ENCODE results near the gene NRG3.

The NRG3 gene

DNA sequence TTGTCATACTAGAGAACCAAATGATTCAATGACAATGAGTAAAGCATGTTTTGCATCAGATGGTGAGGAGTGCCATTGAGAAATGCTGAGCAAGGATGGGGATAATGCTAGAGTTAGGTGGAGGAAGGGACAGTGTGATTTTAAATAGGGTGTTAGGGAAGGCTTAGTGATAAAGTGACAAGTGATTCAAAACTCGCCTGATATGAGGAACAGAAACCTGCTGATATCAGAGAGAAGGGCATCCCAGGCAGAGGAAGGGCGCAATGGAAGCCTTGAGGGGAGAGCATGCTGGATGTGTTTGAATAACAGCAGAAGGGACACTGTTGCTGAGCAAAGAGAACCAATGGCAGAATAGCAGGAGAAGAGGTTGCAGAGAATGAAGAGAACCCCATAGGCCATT, 196.2 kb downstream of the NRG3 start:
- H3K27ac ChIP-seq (ENCODE audit: low read depth in 2 of 2, low read length in 2 of 2): no peak overlapping the region
- H3K4me3 ChIP-seq (ENCODE audit: low read length in 2 of 2): no peak overlapping the region
- H3K36me3 ChIP-seq (ENCODE audit: control insufficient read depth in 2 of 2, insufficient read depth in 2 of 2, low read length in 2 of 2): no peaks in the 10 kb centered on the region
- no peaks in the 10 kb centered on the region for H3K4me1 ChIP-seq (ENCODE audit: control insufficient read depth in 2 of 2, insufficient read depth in 2 of 2, low read length in 2 of 2)
- no peaks in the 10 kb centered on the region for H3K27me3 ChIP-seq (ENCODE audit: control insufficient read depth in 2 of 2, insufficient read depth in 2 of 2, low read length in 2 of 2)
- H3K9me3 ChIP-seq (ENCODE audit: control insufficient read depth in 2 of 2, low read length in 2 of 2): peaks cover 0 to 4% of the 10 kb centered on the region in 2 donors
- no peak overlapping the region for H3K9ac ChIP-seq (ENCODE audit: low read depth in 1 of 2, low read length in 2 of 2)

GRCh38 chr10:82072124-82072523, 197.1 kb downstream of the NRG3 start:
- Histone ChIP-seq H3K9me3 (ENCODE audit: control insufficient read depth in 2 of 2, low read length in 2 of 2) (peaks cover 0 to 4% of the 10 kb centered on the region in 2 donors), H3K36me3 (ENCODE audit: control insufficient read depth in 2 of 2, insufficient read depth in 2 of 2, low read length in 2 of 2) (no peaks in the 10 kb centered on the region), H3K27me3 (ENCODE audit: control insufficient read depth in 2 of 2, insufficient read depth in 2 of 2, low read length in 2 of 2) (no peaks in the 10 kb centered on the region)

GRCh38 chr10:82075605-82076004, 200.6 kb downstream of the NRG3 start:
- no peak overlapping the region for H3K9ac ChIP-seq (ENCODE audit: low read depth in 1 of 2, low read length in 2 of 2)
- no peaks in the 10 kb centered on the region for H3K4me1 ChIP-seq (ENCODE audit: control insufficient read depth in 2 of 2, insufficient read depth in 2 of 2, low read length in 2 of 2)
- H3K27me3 ChIP-seq (ENCODE audit: control insufficient read depth in 2 of 2, insufficient read depth in 2 of 2, low read length in 2 of 2): no peaks in the 10 kb centered on the region
- H3K36me3 ChIP-seq (ENCODE audit: control insufficient read depth in 2 of 2, insufficient read depth in 2 of 2, low read length in 2 of 2): no peaks in the 10 kb centered on the region
- no peak overlapping the region for H3K4me3 ChIP-seq (ENCODE audit: low read length in 2 of 2)
- no peaks in the 10 kb centered on the region for H3K9me3 ChIP-seq (ENCODE audit: control insufficient read depth in 2 of 2, low read length in 2 of 2)
- H3K27ac ChIP-seq (ENCODE audit: low read depth in 2 of 2, low read length in 2 of 2): no peak overlapping the region

More at GRCh38 chr10:82072124-82072523, 197.1 kb downstream of the NRG3 start:
- no peaks in the 10 kb centered on the region for H3K4me1 ChIP-seq (ENCODE audit: control insufficient read depth in 2 of 2, insufficient read depth in 2 of 2, low read length in 2 of 2)
- no peak overlapping the region for H3K4me3 ChIP-seq (ENCODE audit: low read length in 2 of 2)
- no peak overlapping the region for H3K27ac ChIP-seq (ENCODE audit: low read depth in 2 of 2, low read length in 2 of 2)
- no peak overlapping the region for H3K9ac ChIP-seq (ENCODE audit: low read depth in 1 of 2, low read length in 2 of 2)

DNA sequence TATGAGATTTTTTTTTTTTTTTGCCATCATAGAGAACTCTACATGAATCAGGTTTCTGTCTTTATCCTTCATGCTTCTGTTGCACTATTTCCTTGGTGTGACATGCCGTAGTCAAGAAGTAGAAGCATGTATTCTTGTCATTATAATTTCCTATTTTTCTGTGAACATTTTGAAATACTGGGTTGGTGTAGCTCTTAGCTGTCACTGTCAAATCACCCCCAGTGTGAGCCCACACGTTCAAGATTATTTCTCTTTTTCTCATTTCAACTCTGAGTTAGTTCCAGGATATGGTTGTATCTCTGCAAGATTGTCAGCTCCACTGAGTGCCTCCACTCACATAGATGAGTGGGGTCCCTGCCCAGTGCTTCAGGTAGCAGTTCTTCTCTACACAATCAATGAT, 209.5 kb downstream of the NRG3 start:
- no peaks in the 10 kb centered on the region for H3K4me1 ChIP-seq (ENCODE audit: control insufficient read depth in 2 of 2, insufficient read depth in 2 of 2, low read length in 2 of 2)
- H3K27me3 ChIP-seq (ENCODE audit: control insufficient read depth in 2 of 2, insufficient read depth in 2 of 2, low read length in 2 of 2): no peaks in the 10 kb centered on the region
- H3K9ac ChIP-seq (ENCODE audit: low read depth in 1 of 2, low read length in 2 of 2): no peak overlapping the region

DNA sequence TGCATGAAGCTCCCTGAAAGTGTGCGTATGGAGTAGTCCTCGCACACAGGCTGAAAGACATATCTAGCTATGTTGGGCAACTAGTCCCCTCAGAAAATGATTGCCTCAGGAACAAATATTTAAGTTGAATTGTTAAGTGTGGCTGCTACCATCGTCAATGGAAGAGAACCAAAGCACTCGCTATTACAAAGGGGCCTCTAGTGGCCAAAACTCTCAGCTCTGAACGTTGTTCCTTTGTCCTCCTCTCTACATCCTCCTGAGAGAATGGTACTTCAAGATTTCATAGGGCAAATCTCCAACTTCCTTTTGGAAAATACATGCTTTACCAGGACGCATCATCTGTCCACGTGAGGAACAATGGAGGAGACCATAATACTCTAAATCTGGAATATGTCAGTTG, 209.9 kb downstream of the NRG3 start:
- Histone ChIP-seq H3K27ac (ENCODE audit: low read depth in 2 of 2, low read length in 2 of 2) (no peak overlapping the region), H3K36me3 (ENCODE audit: control insufficient read depth in 2 of 2, insufficient read depth in 2 of 2, low read length in 2 of 2) (no peaks in the 10 kb centered on the region), H3K4me3 (ENCODE audit: low read length in 2 of 2) (no peak overlapping the region), H3K4me1 (ENCODE audit: control insufficient read depth in 2 of 2, insufficient read depth in 2 of 2, low read length in 2 of 2) (no peaks in the 10 kb centered on the region), H3K9me3 (ENCODE audit: control insufficient read depth in 2 of 2, low read length in 2 of 2) (peaks cover 0 to 2% of the 10 kb centered on the region in 2 donors), H3K27me3 (ENCODE audit: control insufficient read depth in 2 of 2, insufficient read depth in 2 of 2, low read length in 2 of 2) (no peaks in the 10 kb centered on the region), H3K9ac (ENCODE audit: low read depth in 1 of 2, low read length in 2 of 2) (no peak overlapping the region)

More for the DNA sequence above, 209.5 kb downstream of the NRG3 start:
- Histone ChIP-seq H3K27ac (ENCODE audit: low read depth in 2 of 2, low read length in 2 of 2) (no peak overlapping the region), H3K36me3 (ENCODE audit: control insufficient read depth in 2 of 2, insufficient read depth in 2 of 2, low read length in 2 of 2) (no peaks in the 10 kb centered on the region), H3K9me3 (ENCODE audit: control insufficient read depth in 2 of 2, low read length in 2 of 2) (peaks cover 0 to 2% of the 10 kb centered on the region in 2 donors), H3K4me3 (ENCODE audit: low read length in 2 of 2) (no peak overlapping the region)

DNA sequence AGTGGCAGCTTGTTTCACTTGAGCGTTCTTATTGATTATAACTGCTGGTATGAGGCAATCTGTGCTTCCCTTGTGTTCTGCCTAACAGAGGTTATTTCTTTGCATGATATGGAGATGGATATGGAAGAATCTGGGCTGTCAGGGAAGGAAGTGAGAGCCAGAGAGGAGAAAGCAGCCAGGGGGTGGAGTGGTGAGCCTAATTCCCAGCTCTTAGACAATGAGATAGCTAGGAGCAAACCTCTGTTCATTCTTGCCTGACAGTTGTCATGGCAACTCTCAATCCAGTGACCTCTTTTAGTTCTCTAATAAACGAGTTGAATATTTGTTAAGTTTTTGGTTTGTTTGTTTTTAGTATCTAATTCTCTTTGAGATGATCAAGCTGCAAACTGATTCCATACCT, 214.3 kb downstream of the NRG3 start:
- Histone ChIP-seq H3K9ac (ENCODE audit: low read depth in 1 of 2, low read length in 2 of 2) (no peak overlapping the region), H3K36me3 (ENCODE audit: control insufficient read depth in 2 of 2, insufficient read depth in 2 of 2, low read length in 2 of 2) (no peaks in the 10 kb centered on the region), H3K9me3 (ENCODE audit: control insufficient read depth in 2 of 2, low read length in 2 of 2) (peaks cover 0 to 2% of the 10 kb centered on the region in 2 donors), H3K27me3 (ENCODE audit: control insufficient read depth in 2 of 2, insufficient read depth in 2 of 2, low read length in 2 of 2) (no peaks in the 10 kb centered on the region), H3K4me3 (ENCODE audit: low read length in 2 of 2) (no peak overlapping the region), H3K27ac (ENCODE audit: low read depth in 2 of 2, low read length in 2 of 2) (no peak overlapping the region), H3K4me1 (ENCODE audit: control insufficient read depth in 2 of 2, insufficient read depth in 2 of 2, low read length in 2 of 2) (no peaks in the 10 kb centered on the region)

- H3K9ac ChIP-seq (ENCODE audit: low read depth in 1 of 2, low read length in 2 of 2): no peak overlapping the region
- H3K27me3 ChIP-seq (ENCODE audit: control insufficient read depth in 2 of 2, insufficient read depth in 2 of 2, low read length in 2 of 2): no peaks in the 10 kb centered on the region
These were observed 216.4 kb downstream of the NRG3 start for GRCh38 chr10:82091413-82091812.

DNA sequence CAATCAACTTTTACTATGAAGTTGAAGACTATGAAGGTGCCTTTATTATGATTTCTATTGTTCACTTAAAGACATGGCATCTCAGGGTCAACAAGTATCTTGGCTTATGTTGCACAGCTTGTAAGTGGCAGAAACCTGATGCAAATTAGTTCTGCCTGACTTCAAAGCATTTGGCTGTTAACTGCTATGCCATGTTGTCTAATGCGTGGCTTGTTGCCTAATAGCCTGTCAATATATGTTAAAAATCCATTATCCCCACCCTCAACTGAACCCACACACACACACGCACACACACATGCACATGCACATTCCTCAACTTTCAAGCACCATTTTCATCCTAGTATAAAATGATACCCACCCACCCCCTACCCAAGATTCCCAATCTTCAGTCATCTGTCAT, 217.1 kb downstream of the NRG3 start:
- no peaks in the 10 kb centered on the region for H3K27me3 ChIP-seq (ENCODE audit: control insufficient read depth in 2 of 2, insufficient read depth in 2 of 2, low read length in 2 of 2)
- no peaks in the 10 kb centered on the region for H3K36me3 ChIP-seq (ENCODE audit: control insufficient read depth in 2 of 2, insufficient read depth in 2 of 2, low read length in 2 of 2)
- no peak overlapping the region for H3K4me3 ChIP-seq (ENCODE audit: low read length in 2 of 2)
- H3K9me3 ChIP-seq (ENCODE audit: control insufficient read depth in 2 of 2, low read length in 2 of 2): no peaks in the 10 kb centered on the region
- no peak overlapping the region for H3K27ac ChIP-seq (ENCODE audit: low read depth in 2 of 2, low read length in 2 of 2)
- no peak overlapping the region for H3K9ac ChIP-seq (ENCODE audit: low read depth in 1 of 2, low read length in 2 of 2)
- H3K4me1 ChIP-seq (ENCODE audit: control insufficient read depth in 2 of 2, insufficient read depth in 2 of 2, low read length in 2 of 2): no peaks in the 10 kb centered on the region

More at GRCh38 chr10:82091413-82091812, 216.4 kb downstream of the NRG3 start:
- Histone ChIP-seq H3K4me3 (ENCODE audit: low read length in 2 of 2) (no peak overlapping the region), H3K27ac (ENCODE audit: low read depth in 2 of 2, low read length in 2 of 2) (no peak overlapping the region), H3K36me3 (ENCODE audit: control insufficient read depth in 2 of 2, insufficient read depth in 2 of 2, low read length in 2 of 2) (no peaks in the 10 kb centered on the region), H3K9me3 (ENCODE audit: control insufficient read depth in 2 of 2, low read length in 2 of 2) (no peaks in the 10 kb centered on the region), H3K4me1 (ENCODE audit: control insufficient read depth in 2 of 2, insufficient read depth in 2 of 2, low read length in 2 of 2) (no peaks in the 10 kb centered on the region)

- no peak overlapping the region for H3K4me3 ChIP-seq (ENCODE audit: low read length in 2 of 2)
- H3K4me1 ChIP-seq (ENCODE audit: control insufficient read depth in 2 of 2, insufficient read depth in 2 of 2, low read length in 2 of 2): no peaks in the 10 kb centered on the region
- H3K9me3 ChIP-seq (ENCODE audit: control insufficient read depth in 2 of 2, low read length in 2 of 2): no peaks in the 10 kb centered on the region
- no peak overlapping the region for H3K9ac ChIP-seq (ENCODE audit: low read depth in 1 of 2, low read length in 2 of 2)
- no peaks in the 10 kb centered on the region for H3K27me3 ChIP-seq (ENCODE audit: control insufficient read depth in 2 of 2, insufficient read depth in 2 of 2, low read length in 2 of 2)
- no peaks in the 10 kb centered on the region for H3K36me3 ChIP-seq (ENCODE audit: control insufficient read depth in 2 of 2, insufficient read depth in 2 of 2, low read length in 2 of 2)
- no peak overlapping the region for H3K27ac ChIP-seq (ENCODE audit: low read depth in 2 of 2, low read length in 2 of 2)
These were observed 249.7 kb downstream of the NRG3 start for GRCh38 chr10:82124713-82125112.

DNA sequence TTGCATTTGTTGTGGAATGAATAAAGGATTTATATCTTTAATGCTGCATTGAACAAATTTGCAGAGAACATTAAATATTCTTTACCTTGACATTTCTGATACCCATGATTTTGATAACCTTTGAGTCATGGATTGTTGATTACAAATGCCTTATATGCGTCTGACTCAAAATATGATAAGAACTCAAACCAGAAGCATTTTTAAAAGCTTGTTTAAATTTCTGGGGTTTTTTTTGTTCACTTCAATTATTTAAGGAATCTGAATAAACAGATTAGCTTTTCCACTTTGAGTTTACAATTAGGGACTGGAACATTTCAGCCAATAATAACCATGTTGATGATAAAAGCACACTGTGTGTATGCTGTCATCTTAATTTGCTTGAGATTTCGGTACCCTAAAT, 253.5 kb downstream of the NRG3 start:
- H3K27ac ChIP-seq (ENCODE audit: low read depth in 2 of 2, low read length in 2 of 2): no peak overlapping the region

GRCh38 chr10:82136103-82136502, 261.1 kb downstream of the NRG3 start:
- no peak overlapping the region for H3K27ac ChIP-seq (ENCODE audit: low read depth in 2 of 2, low read length in 2 of 2)
- H3K27me3 ChIP-seq (ENCODE audit: control insufficient read depth in 2 of 2, insufficient read depth in 2 of 2, low read length in 2 of 2): no peaks in the 10 kb centered on the region
- H3K9ac ChIP-seq (ENCODE audit: low read depth in 1 of 2, low read length in 2 of 2): no peak overlapping the region
- H3K36me3 ChIP-seq (ENCODE audit: control insufficient read depth in 2 of 2, insufficient read depth in 2 of 2, low read length in 2 of 2): no peaks in the 10 kb centered on the region
- H3K4me3 ChIP-seq (ENCODE audit: low read length in 2 of 2): no peak overlapping the region
- no peaks in the 10 kb centered on the region for H3K4me1 ChIP-seq (ENCODE audit: control insufficient read depth in 2 of 2, insufficient read depth in 2 of 2, low read length in 2 of 2)
- no peaks in the 10 kb centered on the region for H3K9me3 ChIP-seq (ENCODE audit: control insufficient read depth in 2 of 2, low read length in 2 of 2)

More for the DNA sequence above, 253.5 kb downstream of the NRG3 start:
- H3K36me3 ChIP-seq (ENCODE audit: control insufficient read depth in 2 of 2, insufficient read depth in 2 of 2, low read length in 2 of 2): no peaks in the 10 kb centered on the region
- H3K9me3 ChIP-seq (ENCODE audit: control insufficient read depth in 2 of 2, low read length in 2 of 2): no peaks in the 10 kb centered on the region
- no peak overlapping the region for H3K4me3 ChIP-seq (ENCODE audit: low read length in 2 of 2)
- H3K9ac ChIP-seq (ENCODE audit: low read depth in 1 of 2, low read length in 2 of 2): no peak overlapping the region
- H3K27me3 ChIP-seq (ENCODE audit: control insufficient read depth in 2 of 2, insufficient read depth in 2 of 2, low read length in 2 of 2): no peaks in the 10 kb centered on the region
- no peaks in the 10 kb centered on the region for H3K4me1 ChIP-seq (ENCODE audit: control insufficient read depth in 2 of 2, insufficient read depth in 2 of 2, low read length in 2 of 2)
